ENCODE measurements around the gene DIDO1. TPM values are rescaled to one million over a fixed set of nuclear protein-coding genes. Genes with fewer than 3 reads are reported as not detected.

DIDO1 gene
- total and polyA plus RNA-seq, 2 of the 13 experiments (the other 11 are each of a cell fraction or from before 2014, with no cell fraction given) = 75.0 to 75.1 TPM

GRCh38 chr20:62937268-62938104 lies 11.2 kb upstream of the DIDO1 start (continued):
- peak; percentile 93 for TF ChIP-seq ZNF232 (CRISPR knock-in tag; IDR thresholded peaks at IDR 0.05; ENCODE audit: borderline replicate concordance)
- TF ChIP-seq BHLHE40 (IDR thresholded peaks at IDR 0.05; ENCODE audit: low read length) = no peak
- no peak for TF ChIP-seq ZNF562 (CRISPR knock-in tag; IDR thresholded peaks at IDR 0.05; ENCODE audit: borderline replicate concordance)
- TF ChIP-seq ZNF749 (CRISPR knock-in tag; IDR thresholded peaks at IDR 0.05; ENCODE audit: borderline replicate concordance) = peak; percentile 92
- peak; percentile 96 for TF ChIP-seq ZNF350 (CRISPR knock-in tag; IDR thresholded peaks at IDR 0.05; ENCODE audit: borderline replicate concordance, low read depth)
- TF ChIP-seq TFE3 (CRISPR knock-in tag; IDR thresholded peaks at IDR 0.05) = peak; percentile 84; the same call in 1 of the 2 replicates
- peak; percentile 79; the same call in 1 of the 2 replicates for TF ChIP-seq TRAFD1 (CRISPR knock-in tag; IDR thresholded peaks at IDR 0.05; ENCODE audit: borderline replicate concordance)
- peak; percentile 95 for TF ChIP-seq E2F5 (CRISPR knock-in tag; conservative IDR thresholded peaks at IDR 0.05)
- peak; percentile 98 for TF ChIP-seq YEATS2 (CRISPR knock-in tag; IDR thresholded peaks at IDR 0.05; ENCODE audit: borderline replicate concordance)
- TF ChIP-seq MZF1 (CRISPR knock-in tag; IDR thresholded peaks at IDR 0.05; ENCODE audit: borderline replicate concordance) = peak; percentile 89; the same call in 1 of the 2 replicates
- TF ChIP-seq ZNF720 (CRISPR knock-in tag; IDR thresholded peaks at IDR 0.05) = no peak
- TF ChIP-seq ZNF598 (CRISPR knock-in tag; IDR thresholded peaks at IDR 0.05; ENCODE audit: borderline replicate concordance) = peak; percentile 90; the same call in 1 of the 2 replicates
- TF ChIP-seq HOMEZ (CRISPR knock-in tag; IDR thresholded peaks at IDR 0.05; ENCODE audit: low read depth) = peak; percentile 64; the same call in 1 of the 2 replicates
- peak; percentile 62; the same call in 1 of the 2 replicates for TF ChIP-seq ZNF362 (CRISPR knock-in tag; IDR thresholded peaks at IDR 0.05; ENCODE audit: borderline replicate concordance)
- TF ChIP-seq SIX4 (CRISPR knock-in tag; IDR thresholded peaks at IDR 0.05) = peak; percentile 72
- peak; percentile 76; the same call in 1 of the 2 replicates for TF ChIP-seq ZNF841 (CRISPR knock-in tag; IDR thresholded peaks at IDR 0.05; ENCODE audit: borderline replicate concordance)
- no peak for TF ChIP-seq EHMT2 (IDR thresholded peaks at IDR 0.05; ENCODE audit: borderline replicate concordance, low read depth, low read length)
- TF ChIP-seq MTA1 (CRISPR knock-in tag; IDR thresholded peaks at IDR 0.05; ENCODE audit: borderline replicate concordance) = peak; percentile 90; the same call in 1 of the 2 replicates
- TF ChIP-seq NCOR1 (IDR thresholded peaks at IDR 0.05; ENCODE audit: borderline replicate concordance, low read length) = peak; percentile 44; the same call in 1 of the 2 replicates
- TF ChIP-seq MED13 (CRISPR knock-in tag; IDR thresholded peaks at IDR 0.05) = peak; percentile 67; the same call in 1 of the 2 replicates

Data from HepG2 (cell line).